Activated CD8-positive, alpha-beta memory T cell treated with anti-CD3 and anti-CD28 coated beads for 48 hours (primary cell): ENCODE data around the gene DUSP1.

ENCODE experiments used
- DNase-seq, 3 experiments: peaks; one replicate each; pipeline ENCODE4 v3.0.0-alpha.2; 2020; ENCODE audit warnings: low read depth in 2 of 3, low spot score in 2 of 3

The DUSP1 gene

GRCh38 chr5:172745406-172745805 lies 25.6 kb downstream of the DUSP1 start:
- no peak for DNase-seq

- no peak for DNase-seq
These were observed 26.6 kb downstream of the DUSP1 start for GRCh38 chr5:172744123-172745104.

- no peak for DNase-seq
These were observed 27.7 kb downstream of the DUSP1 start for GRCh38 chr5:172743112-172743959.

- DNase-seq, result no peak
These were observed 29.8 kb downstream of the DUSP1 start for GRCh38 chr5:172741206-172741582.

DNA sequence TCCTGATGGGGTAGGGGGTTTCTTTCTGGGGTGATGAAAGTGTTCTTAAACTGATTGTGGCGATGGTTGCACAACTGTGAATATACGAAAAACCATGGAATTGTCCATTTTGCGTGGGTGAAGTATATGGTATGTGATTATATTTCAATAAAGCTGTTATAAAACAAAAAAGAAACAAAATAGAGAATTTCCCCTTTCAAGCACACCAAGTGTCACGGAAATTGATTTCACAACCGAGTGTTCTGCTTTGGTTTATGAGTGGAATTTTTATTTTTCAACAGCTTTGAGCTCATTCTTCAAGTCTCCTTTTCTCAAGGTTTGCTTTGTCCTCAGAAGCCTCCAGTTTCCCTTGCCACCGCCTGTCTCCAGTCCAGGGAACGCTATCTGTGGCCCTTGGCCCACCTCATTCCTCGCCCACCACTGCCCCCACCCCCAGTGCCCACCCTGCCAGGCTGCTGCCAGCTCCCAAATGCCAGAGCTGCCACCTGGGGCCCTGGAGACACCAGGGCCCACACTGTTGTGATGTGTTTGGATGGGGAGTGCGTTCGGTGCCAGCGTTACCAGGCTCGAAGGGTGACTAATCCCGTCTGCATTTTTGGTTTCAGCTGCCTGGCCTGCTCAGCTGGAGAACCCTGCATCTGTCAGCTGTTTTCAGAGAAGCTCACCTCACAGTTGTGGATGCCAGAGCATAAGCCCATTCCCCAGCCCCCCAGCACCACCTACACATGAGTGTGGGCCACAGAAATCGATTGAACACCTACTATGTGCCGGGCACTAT lies 30.4 kb downstream of the DUSP1 start:
- no peak for DNase-seq

DNA sequence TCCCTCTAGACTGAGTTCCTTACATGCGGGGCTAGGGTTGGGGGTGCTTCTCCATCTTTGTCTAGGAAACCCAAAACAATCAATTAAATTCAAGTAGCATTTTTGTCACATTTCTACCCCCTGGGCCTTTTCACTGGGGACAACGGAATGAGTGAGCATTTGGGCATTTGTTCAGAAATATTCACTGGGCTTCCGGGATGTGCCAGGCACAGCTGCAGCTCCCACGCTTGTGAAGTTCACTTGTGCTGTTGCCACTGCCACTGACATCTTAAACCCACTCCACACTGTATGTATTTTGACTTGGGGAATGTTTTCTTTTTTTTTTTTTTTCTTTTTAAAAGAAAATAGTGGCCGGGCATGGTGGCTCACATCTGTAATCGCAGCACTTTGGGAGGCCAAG lies 31.6 kb downstream of the DUSP1 start:
- DNase-seq, result no peak

DNA sequence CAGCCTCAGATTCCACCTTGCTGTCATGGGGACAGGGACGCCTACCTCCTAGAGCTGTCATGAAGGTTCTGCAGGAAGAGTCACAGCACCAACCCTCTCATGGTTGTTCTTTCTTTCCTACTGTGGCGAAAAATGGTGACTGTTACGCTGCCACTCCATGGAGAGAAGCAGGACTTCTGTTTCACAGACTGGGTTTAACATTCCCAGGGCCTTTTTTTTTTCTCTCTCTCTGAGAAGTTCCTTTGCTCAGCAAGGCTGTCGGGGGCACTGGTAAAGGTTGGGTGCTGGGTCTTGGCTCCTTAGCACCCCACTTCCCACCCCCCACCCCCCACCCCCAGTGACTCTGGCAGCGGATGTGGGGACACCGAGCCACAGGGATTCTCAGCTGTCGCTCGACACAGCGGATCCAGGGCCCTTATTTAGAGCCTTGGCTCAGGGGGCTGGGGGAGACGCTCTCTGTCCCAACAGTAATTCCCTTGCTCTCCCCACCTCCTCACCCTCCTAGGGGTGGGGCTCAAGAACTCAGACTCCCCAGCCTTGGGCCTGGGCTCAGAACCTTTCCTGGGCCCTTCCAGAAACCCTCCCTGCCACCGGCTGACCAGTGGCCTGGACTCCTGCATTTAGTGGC lies 34.4 kb downstream of the DUSP1 start:
- no peak for DNase-seq

- DNase-seq, result no peak
These were observed 35.7 kb downstream of the DUSP1 start for GRCh38 chr5:172735141-172735831.

GRCh38 chr5:172733974-172734346 lies 37.0 kb downstream of the DUSP1 start:
- DNase-seq, result no peak

- no peak for DNase-seq
These were observed 37.6 kb downstream of the DUSP1 start for GRCh38 chr5:172733131-172733973.

GRCh38 chr5:172732201-172732865 lies 38.7 kb downstream of the DUSP1 start:
- DNase-seq, result no peak

DNA sequence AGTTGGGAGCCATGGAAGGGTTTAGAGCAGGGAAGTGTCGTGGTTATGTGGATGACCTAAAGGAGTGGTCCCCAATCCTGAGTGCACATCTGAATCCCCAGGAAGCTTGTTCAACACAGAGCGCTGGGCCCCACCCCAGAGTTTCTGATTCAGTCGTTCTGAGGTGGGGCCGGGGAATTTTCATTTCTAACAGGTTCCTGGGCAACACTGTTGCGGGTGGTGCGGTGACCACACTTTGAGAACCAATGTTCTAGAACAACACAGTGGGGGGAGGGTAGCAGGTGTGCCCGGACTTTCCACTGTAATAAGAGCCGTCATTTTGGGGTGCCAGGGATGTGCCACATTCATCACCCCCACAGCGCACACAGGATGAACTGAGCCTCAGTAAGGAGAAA lies 39.3 kb downstream of the DUSP1 start:
- no peak for DNase-seq

DNA sequence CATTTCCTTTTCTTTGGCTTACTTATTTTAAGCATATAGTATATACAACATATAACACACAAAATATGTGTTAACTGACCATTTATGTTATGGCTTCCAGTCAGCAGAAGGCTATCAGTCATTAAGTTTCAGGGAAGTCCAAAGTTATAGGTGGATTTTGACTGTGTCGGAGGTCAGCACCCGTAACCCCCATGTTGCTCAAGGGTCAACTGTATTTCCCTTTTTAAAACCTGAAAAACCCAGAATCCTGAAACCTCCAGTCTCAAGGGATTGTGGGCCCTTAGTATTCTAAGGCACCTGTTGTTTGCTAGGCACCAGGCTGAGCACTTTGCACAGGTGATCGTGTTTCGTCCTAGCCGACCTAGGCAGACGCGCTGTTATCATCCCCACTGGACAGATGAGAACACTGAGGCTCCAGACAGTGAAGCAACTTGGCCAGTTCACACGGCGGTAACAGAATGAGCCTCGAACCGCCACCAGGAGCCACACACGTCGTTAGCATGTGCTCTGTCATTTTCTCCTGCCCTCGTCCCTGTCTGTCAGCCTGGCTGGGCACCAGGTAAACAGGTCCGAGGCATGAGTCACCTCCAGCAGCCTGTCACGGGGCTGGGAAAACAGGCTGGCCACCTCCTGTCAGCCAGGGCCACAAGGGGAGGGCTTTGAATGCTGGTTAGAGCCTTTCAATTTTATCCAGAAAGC lies 39.9 kb downstream of the DUSP1 start:
- DNase-seq, result no peak

GRCh38 chr5:172730222-172730621 lies 40.8 kb downstream of the DUSP1 start:
- DNase-seq, result no peak

DNA sequence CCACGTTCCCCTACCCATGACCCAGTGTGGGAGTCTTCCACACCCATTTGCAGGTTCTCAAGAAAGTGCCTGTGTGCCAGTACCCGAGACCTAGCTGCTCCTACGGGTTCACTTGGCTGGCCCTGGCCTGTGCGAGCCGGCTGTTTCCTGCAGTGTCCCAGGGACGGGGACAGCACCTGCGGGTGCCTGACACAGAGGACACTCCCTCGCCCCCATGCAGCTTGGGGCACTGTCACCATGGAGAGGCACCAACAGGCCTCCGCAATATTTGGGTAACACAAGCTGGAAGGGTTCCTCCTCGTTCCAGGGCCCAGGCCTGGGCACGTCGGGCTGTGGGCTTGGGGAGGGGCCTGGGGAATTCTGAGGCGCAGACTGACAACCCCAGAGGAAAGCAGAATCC lies 41.4 kb downstream of the DUSP1 start:
- no peak for DNase-seq

- DNase-seq, result no peak
These were observed 42.3 kb downstream of the DUSP1 start for GRCh38 chr5:172728481-172729241.

- DNase-seq, result no peak
These were observed 43.4 kb downstream of the DUSP1 start for GRCh38 chr5:172727551-172727950.
